ENCODE results near the gene C16orf96.

Gene C16orf96

GRCh38 chr16:4556112-4556511 lies at the start of gene C16orf96:
Gene C16orf96 (plus strand): TSS chr16:4556340. CDS start chr16:4556490, 150 bp downstream.
- DNase-seq (ENCODE audit: low read depth, low spot score) = no peak
- no peaks in the 10 kb centered on the region for H3K36me3 ChIP-seq (ENCODE audit: control insufficient read depth, insufficient read depth, low read length)
- no peak within 1 kb of the TSS for H3K4me3 ChIP-seq (ENCODE audit: low read length)
- H3K9me3 ChIP-seq (ENCODE audit: control insufficient read depth, insufficient read depth, low read length) = no peaks in the 10 kb centered on the region
- H3K27me3 ChIP-seq (ENCODE audit: control insufficient read depth, insufficient read depth, low read length) = no peaks in the 10 kb centered on the region
- H3K27ac ChIP-seq (ENCODE audit: low read length) = no peak within 1 kb of the TSS
- no CpG with 5 or more reads among the region's 4 CpGs for WGBS (ENCODE audit: insufficient coverage, insufficient read length)
- H3K4me1 ChIP-seq (ENCODE audit: control insufficient read depth, insufficient read depth, low read length) = peaks cover 3% of the 10 kb centered on the region

DNA sequence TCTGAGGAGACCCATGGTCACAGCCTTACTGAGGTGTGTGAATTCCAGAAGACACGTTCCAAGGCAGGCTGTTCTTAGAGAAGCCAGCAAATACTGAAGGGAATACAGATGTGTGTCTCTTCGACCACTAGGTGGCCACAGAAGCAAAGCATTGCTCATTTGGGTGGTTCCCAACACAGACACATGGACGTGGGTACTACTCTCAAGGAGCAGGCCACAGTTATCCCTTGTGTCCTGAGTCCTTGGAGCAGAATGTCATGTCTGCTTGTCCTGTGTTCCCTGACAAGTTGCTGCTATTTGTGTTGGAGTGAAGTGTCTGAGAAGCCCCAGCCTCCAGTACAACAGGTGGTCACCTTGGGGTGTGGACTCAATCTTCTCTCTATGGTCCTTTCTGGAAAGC lies 49.7 kb upstream of the C16orf96 start:
- DNase-seq (ENCODE audit: low read depth, low spot score) = peak; percentile 47
- peaks cover 16% of the 10 kb centered on the region for H3K36me3 ChIP-seq (ENCODE audit: control insufficient read depth, insufficient read depth, low read length)
- H3K9me3 ChIP-seq (ENCODE audit: control insufficient read depth, insufficient read depth, low read length) = no peaks in the 10 kb centered on the region
- no peak overlapping the region for H3K4me3 ChIP-seq (ENCODE audit: low read length)
- 0 out of 2 replicates have a peak, but pooled peaks cover 1% of the 10 kb centered on the region for H3K4me1 ChIP-seq (ENCODE audit: control insufficient read depth, insufficient read depth, low read length)
- no CpG with 5 or more reads among the region's 3 CpGs for WGBS (ENCODE audit: insufficient coverage, insufficient read length)
- H3K27me3 ChIP-seq (ENCODE audit: control insufficient read depth, insufficient read depth, low read length) = no peaks in the 10 kb centered on the region
- H3K27ac ChIP-seq (ENCODE audit: low read length) = no peak overlapping the region

DNA sequence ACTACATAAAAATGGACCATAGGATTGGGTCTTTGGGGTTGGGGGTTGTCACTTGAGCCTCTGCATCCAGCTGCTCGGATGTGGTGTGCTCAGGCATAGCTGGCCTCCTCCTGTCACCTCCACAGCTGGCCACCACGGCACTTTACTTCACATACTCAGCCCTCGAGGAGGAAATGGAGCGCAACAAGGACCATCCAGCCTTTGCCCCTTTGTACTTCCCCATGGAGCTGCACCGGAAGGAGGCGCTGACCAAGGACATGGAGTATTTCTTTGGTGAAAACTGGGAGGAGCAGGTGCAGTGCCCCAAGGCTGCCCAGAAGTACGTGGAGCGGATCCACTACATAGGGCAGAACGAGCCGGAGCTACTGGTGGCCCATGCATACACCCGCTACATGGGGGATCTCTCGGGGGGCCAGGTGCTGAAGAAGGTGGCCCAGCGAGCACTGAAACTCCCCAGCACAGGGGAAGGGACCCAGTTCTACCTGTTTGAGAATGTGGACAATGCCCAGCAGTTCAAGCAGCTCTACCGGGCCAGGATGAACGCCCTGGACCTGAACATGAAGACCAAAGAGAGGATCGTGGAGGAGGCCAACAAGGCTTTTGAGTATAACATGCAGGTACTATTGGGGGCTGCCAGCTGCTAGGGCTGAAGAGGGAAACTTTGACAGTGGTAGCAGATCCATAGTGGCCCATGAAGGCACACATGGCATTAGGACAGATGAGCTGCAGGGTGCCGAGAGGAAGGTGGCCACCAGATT lies 48.4 kb upstream of the C16orf96 start:
- DNase-seq (ENCODE audit: low read depth, low spot score) = no peak
- Histone ChIP-seq H3K27ac (ENCODE audit: low read length) (no peak overlapping the region), H3K4me3 (ENCODE audit: low read length) (no peak overlapping the region), H3K4me1 (ENCODE audit: control insufficient read depth, insufficient read depth, low read length) (no peaks in the 10 kb centered on the region), H3K9me3 (ENCODE audit: control insufficient read depth, insufficient read depth, low read length) (no peaks in the 10 kb centered on the region), H3K36me3 (ENCODE audit: control insufficient read depth, insufficient read depth, low read length) (peaks cover 25% of the 10 kb centered on the region), H3K27me3 (ENCODE audit: control insufficient read depth, insufficient read depth, low read length) (no peaks in the 10 kb centered on the region)
- WGBS (ENCODE audit: insufficient coverage, insufficient read length) = no CpG with 5 or more reads among the region's 17 CpGs

- H3K4me1 ChIP-seq (ENCODE audit: control insufficient read depth, insufficient read depth, low read length) = no peaks in the 10 kb centered on the region
- H3K9me3 ChIP-seq (ENCODE audit: control insufficient read depth, insufficient read depth, low read length) = no peaks in the 10 kb centered on the region
- H3K4me3 ChIP-seq (ENCODE audit: low read length) = no peak overlapping the region
- H3K27me3 ChIP-seq (ENCODE audit: control insufficient read depth, insufficient read depth, low read length) = no peaks in the 10 kb centered on the region
- no CpG with 5 or more reads among the region's 3 CpGs for WGBS (ENCODE audit: insufficient coverage, insufficient read length)
- H3K27ac ChIP-seq (ENCODE audit: low read length) = no peak overlapping the region
- DNase-seq (ENCODE audit: low read depth, low spot score) = no peak
- H3K36me3 ChIP-seq (ENCODE audit: control insufficient read depth, insufficient read depth, low read length) = peaks cover 29% of the 10 kb centered on the region
Measured at GRCh38 chr16:4508806-4509205, 47.3 kb upstream of the C16orf96 start.

- H3K9me3 ChIP-seq (ENCODE audit: control insufficient read depth, insufficient read depth, low read length) = no peaks in the 10 kb centered on the region
- DNase-seq (ENCODE audit: low read depth, low spot score) = no peak
- no peak overlapping the region for H3K4me3 ChIP-seq (ENCODE audit: low read length)
- WGBS (ENCODE audit: insufficient coverage, insufficient read length) = no CpG with 5 or more reads among the region's 8 CpGs
- H3K27ac ChIP-seq (ENCODE audit: low read length) = no peak overlapping the region
- no peaks in the 10 kb centered on the region for H3K27me3 ChIP-seq (ENCODE audit: control insufficient read depth, insufficient read depth, low read length)
- H3K4me1 ChIP-seq (ENCODE audit: control insufficient read depth, insufficient read depth, low read length) = peaks cover under 1% of the 10 kb centered on the region; the same call in 1 of the 2 replicates
- peaks cover 29% of the 10 kb centered on the region for H3K36me3 ChIP-seq (ENCODE audit: control insufficient read depth, insufficient read depth, low read length)
Measured at GRCh38 chr16:4509420-4509819, 46.7 kb upstream of the C16orf96 start.

GRCh38 chr16:4510131-4510530 lies 46.0 kb upstream of the C16orf96 start:
- no peaks in the 10 kb centered on the region for H3K27me3 ChIP-seq (ENCODE audit: control insufficient read depth, insufficient read depth, low read length)
- peaks cover 3% of the 10 kb centered on the region; the same call in 1 of the 2 replicates for H3K4me1 ChIP-seq (ENCODE audit: control insufficient read depth, insufficient read depth, low read length)
- no peak overlapping the region for H3K27ac ChIP-seq (ENCODE audit: low read length)
- no peak for DNase-seq (ENCODE audit: low read depth, low spot score)
- WGBS (ENCODE audit: insufficient coverage, insufficient read length) = no CpG with 5 or more reads among the region's 5 CpGs
- no peak overlapping the region for H3K4me3 ChIP-seq (ENCODE audit: low read length)
- no peaks in the 10 kb centered on the region for H3K9me3 ChIP-seq (ENCODE audit: control insufficient read depth, insufficient read depth, low read length)
- peaks cover 29% of the 10 kb centered on the region for H3K36me3 ChIP-seq (ENCODE audit: control insufficient read depth, insufficient read depth, low read length)

- Histone ChIP-seq H3K4me3 (ENCODE audit: low read length) (no peak overlapping the region), H3K27me3 (ENCODE audit: control insufficient read depth, insufficient read depth, low read length) (no peaks in the 10 kb centered on the region), H3K4me1 (ENCODE audit: control insufficient read depth, insufficient read depth, low read length) (peaks cover 3% of the 10 kb centered on the region; the same call in 1 of the 2 replicates), H3K9me3 (ENCODE audit: control insufficient read depth, insufficient read depth, low read length) (no peaks in the 10 kb centered on the region), H3K27ac (ENCODE audit: low read length) (no peak overlapping the region), H3K36me3 (ENCODE audit: control insufficient read depth, insufficient read depth, low read length) (peaks cover 29% of the 10 kb centered on the region)
- no peak for DNase-seq (ENCODE audit: low read depth, low spot score)
- WGBS (ENCODE audit: insufficient coverage, insufficient read length) = no CpG with 5 or more reads among the region's 14 CpGs
Measured at GRCh38 chr16:4510747-4511426, 45.3 kb upstream of the C16orf96 start.

- H3K9me3 ChIP-seq (ENCODE audit: control insufficient read depth, insufficient read depth, low read length) = no peaks in the 10 kb centered on the region
- no peak overlapping the region for H3K4me3 ChIP-seq (ENCODE audit: low read length)
- H3K27ac ChIP-seq (ENCODE audit: low read length) = no peak overlapping the region
- H3K4me1 ChIP-seq (ENCODE audit: control insufficient read depth, insufficient read depth, low read length) = peaks cover 3% of the 10 kb centered on the region; the same call in 1 of the 2 replicates
- H3K27me3 ChIP-seq (ENCODE audit: control insufficient read depth, insufficient read depth, low read length) = no peaks in the 10 kb centered on the region
- peak; percentile 68 for DNase-seq (ENCODE audit: low read depth, low spot score)
- peaks cover 29% of the 10 kb centered on the region for H3K36me3 ChIP-seq (ENCODE audit: control insufficient read depth, insufficient read depth, low read length)
- no CpG with 5 or more reads among the region's 9 CpGs for WGBS (ENCODE audit: insufficient coverage, insufficient read length)
Measured at GRCh38 chr16:4511441-4512082, 44.6 kb upstream of the C16orf96 start.

DNA sequence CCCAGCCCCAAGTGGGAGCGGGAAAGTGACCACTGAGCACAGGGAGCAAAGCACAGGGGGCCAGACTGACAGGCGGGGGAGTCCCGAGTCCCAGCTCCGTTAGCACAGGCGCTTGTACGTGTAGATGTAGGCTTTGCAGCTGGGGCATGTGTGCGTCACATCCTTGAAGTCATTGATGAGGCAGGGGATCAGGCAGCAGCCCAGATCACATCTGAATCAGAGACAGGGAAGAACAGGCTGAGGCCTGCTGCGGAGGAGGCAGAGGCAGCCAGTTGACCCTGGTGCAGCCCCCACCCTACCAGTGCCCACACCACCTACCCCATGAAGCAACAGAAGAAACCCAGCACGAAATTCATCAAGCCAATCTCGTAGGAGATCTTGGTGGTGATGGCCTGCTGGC lies 43.7 kb upstream of the C16orf96 start:
- H3K27ac ChIP-seq (ENCODE audit: low read length) = no peak overlapping the region
- no CpG with 5 or more reads among the region's 10 CpGs for WGBS (ENCODE audit: insufficient coverage, insufficient read length)
- no peak for DNase-seq (ENCODE audit: low read depth, low spot score)
- H3K36me3 ChIP-seq (ENCODE audit: control insufficient read depth, insufficient read depth, low read length) = peaks cover 29% of the 10 kb centered on the region
- H3K27me3 ChIP-seq (ENCODE audit: control insufficient read depth, insufficient read depth, low read length) = no peaks in the 10 kb centered on the region
- no peaks in the 10 kb centered on the region for H3K9me3 ChIP-seq (ENCODE audit: control insufficient read depth, insufficient read depth, low read length)
- H3K4me1 ChIP-seq (ENCODE audit: control insufficient read depth, insufficient read depth, low read length) = peaks cover 3% of the 10 kb centered on the region; the same call in 1 of the 2 replicates
- H3K4me3 ChIP-seq (ENCODE audit: low read length) = no peak overlapping the region

DNA sequence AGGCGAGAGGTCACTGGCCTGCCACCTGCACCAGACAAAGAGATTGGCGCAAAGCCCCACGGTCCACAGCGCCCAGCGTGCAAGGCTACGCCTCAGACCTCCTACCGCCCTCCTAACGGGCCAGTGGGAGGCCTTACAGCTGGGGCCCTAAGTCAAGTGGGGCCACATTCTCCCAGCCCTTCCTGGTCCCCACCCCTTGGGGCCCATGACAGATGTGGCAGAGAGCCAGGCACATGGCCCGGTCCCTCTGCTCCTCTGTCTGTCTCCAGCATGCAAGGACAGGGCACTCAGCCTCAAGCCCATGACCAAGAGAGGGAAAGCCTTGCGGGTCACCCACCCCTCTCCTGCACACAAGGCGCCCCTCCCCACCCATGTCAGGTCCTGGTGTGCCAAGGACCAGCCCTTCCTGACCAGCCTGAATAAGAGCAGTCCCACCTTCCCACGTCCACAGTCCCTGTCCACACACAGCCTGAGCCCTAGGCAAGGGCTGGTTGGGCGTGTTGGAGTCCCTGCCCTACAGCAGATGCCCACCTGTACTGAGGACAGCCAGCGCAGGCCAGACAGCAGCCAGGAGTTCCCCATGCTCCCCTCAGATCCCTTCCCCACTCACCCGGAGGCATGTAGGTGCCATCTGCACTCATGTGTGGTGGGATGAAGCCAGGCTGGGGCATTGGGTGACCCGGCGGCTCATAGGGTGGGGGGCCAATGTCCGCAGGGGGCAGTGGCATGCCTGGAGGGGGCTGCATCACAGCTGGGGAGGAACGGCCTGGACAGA lies 42.9 kb upstream of the C16orf96 start:
- H3K27me3 ChIP-seq (ENCODE audit: control insufficient read depth, insufficient read depth, low read length) = no peaks in the 10 kb centered on the region
- peaks cover 3% of the 10 kb centered on the region; the same call in 1 of the 2 replicates for H3K4me1 ChIP-seq (ENCODE audit: control insufficient read depth, insufficient read depth, low read length)
- H3K9me3 ChIP-seq (ENCODE audit: control insufficient read depth, insufficient read depth, low read length) = no peaks in the 10 kb centered on the region
- no peak for DNase-seq (ENCODE audit: low read depth, low spot score)
- H3K36me3 ChIP-seq (ENCODE audit: control insufficient read depth, insufficient read depth, low read length) = peaks cover 22% of the 10 kb centered on the region
- H3K4me3 ChIP-seq (ENCODE audit: low read length) = no peak overlapping the region
- no peak overlapping the region for H3K27ac ChIP-seq (ENCODE audit: low read length)
- no CpG with 5 or more reads among the region's 19 CpGs for WGBS (ENCODE audit: insufficient coverage, insufficient read length)

Measured in iPS DF 6.9 (cell line).